HUES48 (cell line): ENCODE data around the gene NRG3.

Source experiments
- H3K27ac ChIP-seq: one replicate; pipeline ENCODE4 v1.7.0; 2013; ENCODE audit warnings: low read depth, low read length, inconsistent platforms
- H3K27me3 ChIP-seq: 2 replicates; pipeline ENCODE4 v1.6.1; 2013; ENCODE audit warnings: mild to moderate bottlenecking, low read length; ENCODE audit not compliant: control insufficient read depth, insufficient read depth
- H3K36me3 ChIP-seq: 2 replicates; pipeline ENCODE4 v1.6.1; 2013; ENCODE audit warnings: low read length; ENCODE audit not compliant: control insufficient read depth, insufficient read depth
- H3K4me1 ChIP-seq: 2 replicates; pipeline ENCODE4 v1.6.1; 2013; ENCODE audit warnings: mild to moderate bottlenecking, low read length; ENCODE audit not compliant: control insufficient read depth, insufficient read depth
- H3K4me3 ChIP-seq: 2 replicates; pipeline ENCODE4 v1.5.1; 2013; ENCODE audit warnings: mild to moderate bottlenecking, low read depth, low read length
- H3K9ac ChIP-seq: 2 replicates; pipeline ENCODE4 v1.6.1; 2013; ENCODE audit warnings: mild to moderate bottlenecking, low read depth, low read length, moderate library complexity
- H3K9me3 ChIP-seq: 2 replicates; pipeline ENCODE4 v1.6.1; 2013; ENCODE audit warnings: low read length; ENCODE audit not compliant: control insufficient read depth, insufficient read depth

Gene NRG3

DNA sequence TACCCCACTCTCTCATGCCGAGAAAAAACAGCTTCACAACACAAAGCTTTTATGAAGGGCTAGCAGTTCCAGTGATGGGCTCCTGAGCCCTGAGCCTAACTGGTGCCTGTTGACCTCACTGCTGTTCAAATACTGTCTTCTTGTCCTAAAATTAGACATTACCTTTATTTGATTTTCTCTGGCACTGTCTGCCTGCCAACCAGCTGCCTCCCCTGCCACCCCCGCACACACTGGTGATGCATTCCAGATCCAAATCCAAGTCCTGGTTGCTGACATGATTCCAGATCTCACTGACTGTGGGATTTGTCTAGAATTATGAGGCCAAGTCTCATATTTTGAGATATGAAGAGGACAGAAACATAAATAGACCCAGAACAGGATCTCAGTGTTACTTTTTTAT is 816.2 kb downstream of the NRG3 start:
- no peak overlapping the region for H3K9ac ChIP-seq
- no peaks in the 10 kb centered on the region for H3K36me3 ChIP-seq
- peaks cover 24% of the 10 kb centered on the region for H3K9me3 ChIP-seq
- no peaks in the 10 kb centered on the region for H3K27me3 ChIP-seq
- H3K27ac ChIP-seq: no peak overlapping the region
- no peak overlapping the region for H3K4me3 ChIP-seq
- no peaks in the 10 kb centered on the region for H3K4me1 ChIP-seq

DNA sequence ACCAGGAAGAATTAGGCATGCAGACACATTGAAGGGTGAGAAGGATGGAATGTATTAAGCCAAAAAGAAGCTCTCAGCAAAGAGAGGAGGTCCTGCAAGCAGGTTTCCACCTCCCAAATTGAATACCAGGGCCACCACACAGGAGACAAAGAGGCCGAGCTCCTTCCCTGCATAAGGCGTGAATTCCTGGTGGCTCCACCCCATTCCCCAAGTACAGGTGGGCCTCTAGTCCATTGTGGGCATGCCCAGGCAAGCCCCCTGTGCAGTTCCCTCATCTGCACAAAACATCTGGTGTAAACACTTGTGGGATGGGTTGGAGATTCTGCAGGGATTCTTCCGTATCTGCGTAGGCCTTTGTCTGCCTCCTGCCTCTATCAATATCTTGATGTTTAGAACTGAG is 817.5 kb downstream of the NRG3 start:
- Histone ChIP-seq H3K27me3 (no peaks in the 10 kb centered on the region), H3K9ac (no peak overlapping the region), H3K36me3 (no peaks in the 10 kb centered on the region), H3K4me3 (no peak overlapping the region), H3K9me3 (peaks cover 24% of the 10 kb centered on the region), H3K27ac (no peak overlapping the region), H3K4me1 (no peaks in the 10 kb centered on the region)

GRCh38 chr10:82721831-82722230 is 846.8 kb downstream of the NRG3 start:
- Histone ChIP-seq H3K27ac (no peak overlapping the region), H3K9me3 (no peaks in the 10 kb centered on the region), H3K4me3 (no peak overlapping the region), H3K4me1 (no peaks in the 10 kb centered on the region), H3K27me3 (no peaks in the 10 kb centered on the region), H3K36me3 (no peaks in the 10 kb centered on the region), H3K9ac (no peak overlapping the region)

- H3K4me1 ChIP-seq: no peaks in the 10 kb centered on the region
- peaks cover 1% of the 10 kb centered on the region; the same call in 1 of the 2 replicates for H3K9me3 ChIP-seq
- no peak overlapping the region for H3K9ac ChIP-seq
- no peak overlapping the region for H3K27ac ChIP-seq
- no peak overlapping the region for H3K4me3 ChIP-seq
- no peaks in the 10 kb centered on the region for H3K36me3 ChIP-seq
- no peaks in the 10 kb centered on the region for H3K27me3 ChIP-seq
Measured at GRCh38 chr10:82722273-82722672, 847.3 kb downstream of the NRG3 start.

- peaks cover 12% of the 10 kb centered on the region; the same call in 1 of the 2 replicates for H3K4me1 ChIP-seq
- H3K4me3 ChIP-seq: no peak overlapping the region
- no peak overlapping the region for H3K9ac ChIP-seq
Measured at GRCh38 chr10:82736305-82736704, 861.3 kb downstream of the NRG3 start.

DNA sequence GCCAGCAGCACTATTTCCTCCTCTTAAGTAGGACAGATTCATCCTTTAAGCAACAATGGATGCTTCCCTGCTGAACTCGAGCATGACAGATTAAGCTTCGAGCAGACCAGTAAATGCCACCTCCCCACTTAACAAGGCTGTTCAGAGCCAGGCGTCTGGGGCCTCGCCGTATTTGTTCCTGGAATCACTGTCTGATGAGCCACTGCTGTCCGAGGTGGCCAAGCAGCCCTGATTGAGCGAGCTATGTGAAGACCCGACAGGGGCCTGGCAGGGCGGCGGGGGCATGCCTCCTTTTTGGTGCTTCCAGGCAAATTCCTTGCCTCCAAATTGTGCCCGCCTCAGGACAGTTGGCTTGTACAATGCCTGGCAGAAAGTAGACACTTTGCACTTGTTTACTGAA is 862.6 kb downstream of the NRG3 start:
- H3K9me3 ChIP-seq: no peaks in the 10 kb centered on the region
- H3K4me3 ChIP-seq: no peak overlapping the region
- no peak overlapping the region for H3K9ac ChIP-seq
- no peak overlapping the region for H3K27ac ChIP-seq
- no peaks in the 10 kb centered on the region for H3K27me3 ChIP-seq
- H3K4me1 ChIP-seq: peaks cover 13% of the 10 kb centered on the region
- no peaks in the 10 kb centered on the region for H3K36me3 ChIP-seq

More at GRCh38 chr10:82736305-82736704, 861.3 kb downstream of the NRG3 start:
- H3K36me3 ChIP-seq: no peaks in the 10 kb centered on the region
- H3K9me3 ChIP-seq: no peaks in the 10 kb centered on the region
- no peaks in the 10 kb centered on the region for H3K27me3 ChIP-seq
- no peak overlapping the region for H3K27ac ChIP-seq

DNA sequence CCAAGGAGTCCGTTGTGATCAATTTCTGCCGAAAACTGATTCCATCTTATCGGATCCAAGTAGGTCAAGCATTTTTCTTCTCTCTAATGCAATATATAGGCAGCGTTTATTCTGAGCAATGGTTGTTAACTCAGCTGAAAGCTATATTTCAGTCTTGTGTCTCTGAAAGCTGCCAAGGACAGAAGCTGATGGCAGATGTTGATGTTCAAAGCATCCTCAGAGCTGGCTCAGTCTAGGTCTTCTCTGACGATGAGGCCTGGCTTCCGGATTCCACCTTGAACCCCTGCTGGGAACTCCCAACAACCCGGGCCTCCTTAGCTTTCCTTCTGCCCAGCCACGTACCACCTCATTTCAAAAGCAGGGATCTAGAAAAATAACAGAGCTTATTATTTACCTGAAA is 863.6 kb downstream of the NRG3 start:
- H3K9me3 ChIP-seq: no peaks in the 10 kb centered on the region
- H3K4me3 ChIP-seq: no peak overlapping the region
- no peak overlapping the region for H3K9ac ChIP-seq
- no peaks in the 10 kb centered on the region for H3K36me3 ChIP-seq
- no peaks in the 10 kb centered on the region for H3K27me3 ChIP-seq
- peaks cover 20% of the 10 kb centered on the region for H3K4me1 ChIP-seq
- H3K27ac ChIP-seq: no peak overlapping the region

DNA sequence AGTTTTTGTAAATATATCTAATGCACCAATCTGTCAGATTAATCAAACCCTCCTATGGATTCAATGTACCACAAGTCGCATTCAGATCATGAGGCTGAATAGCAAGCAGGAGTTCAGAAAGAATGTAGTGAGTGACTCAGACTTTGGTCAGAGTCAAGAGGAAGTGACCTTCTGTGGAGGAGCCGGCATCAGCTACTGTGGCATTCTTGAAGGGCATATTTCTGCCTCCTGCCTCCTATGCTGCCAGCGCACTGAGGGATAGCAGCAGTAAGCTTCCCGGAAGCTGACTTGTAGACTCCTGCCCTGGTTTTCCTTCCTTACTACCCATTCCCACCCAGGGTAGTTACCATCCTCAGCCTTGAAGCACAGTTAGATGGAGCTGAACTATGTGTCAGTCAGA is 867.5 kb downstream of the NRG3 start:
- no peak overlapping the region for H3K9ac ChIP-seq
- no peak overlapping the region for H3K27ac ChIP-seq
- H3K27me3 ChIP-seq: no peaks in the 10 kb centered on the region
- H3K4me1 ChIP-seq: peaks cover 10% of the 10 kb centered on the region
- no peak overlapping the region for H3K4me3 ChIP-seq
- H3K9me3 ChIP-seq: no peaks in the 10 kb centered on the region
- no peaks in the 10 kb centered on the region for H3K36me3 ChIP-seq

DNA sequence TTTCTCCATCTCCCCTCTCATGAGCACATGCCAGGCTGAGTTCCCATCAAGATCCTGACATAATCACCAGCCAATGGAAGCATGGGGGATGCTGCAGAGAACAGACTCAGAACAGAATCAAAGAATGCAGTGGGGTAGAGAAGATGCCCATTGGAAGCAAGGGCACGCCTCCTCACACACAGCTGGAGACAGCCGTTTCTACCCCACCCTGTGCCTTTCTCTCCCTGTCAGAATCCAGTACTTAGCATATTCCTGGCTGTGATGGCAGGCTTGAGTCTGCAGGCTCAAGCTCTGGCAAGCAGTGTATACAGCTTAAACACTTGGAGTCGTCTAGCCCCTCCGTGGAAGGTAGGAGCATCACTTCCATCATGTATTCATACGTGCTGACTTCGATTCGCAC is 867.9 kb downstream of the NRG3 start:
- Histone ChIP-seq H3K9ac (no peak overlapping the region), H3K4me3 (no peak overlapping the region), H3K4me1 (peaks cover 8% of the 10 kb centered on the region; the same call in 1 of the 2 replicates), H3K9me3 (no peaks in the 10 kb centered on the region), H3K27me3 (no peaks in the 10 kb centered on the region), H3K36me3 (no peaks in the 10 kb centered on the region), H3K27ac (no peak overlapping the region)

- Histone ChIP-seq H3K4me3 (no peak overlapping the region), H3K27me3 (no peaks in the 10 kb centered on the region), H3K4me1 (no peaks in the 10 kb centered on the region), H3K36me3 (no peaks in the 10 kb centered on the region), H3K27ac (no peak overlapping the region), H3K9ac (no peak overlapping the region), H3K9me3 (no peaks in the 10 kb centered on the region)
Measured at GRCh38 chr10:82750538-82750937, 875.5 kb downstream of the NRG3 start.

DNA sequence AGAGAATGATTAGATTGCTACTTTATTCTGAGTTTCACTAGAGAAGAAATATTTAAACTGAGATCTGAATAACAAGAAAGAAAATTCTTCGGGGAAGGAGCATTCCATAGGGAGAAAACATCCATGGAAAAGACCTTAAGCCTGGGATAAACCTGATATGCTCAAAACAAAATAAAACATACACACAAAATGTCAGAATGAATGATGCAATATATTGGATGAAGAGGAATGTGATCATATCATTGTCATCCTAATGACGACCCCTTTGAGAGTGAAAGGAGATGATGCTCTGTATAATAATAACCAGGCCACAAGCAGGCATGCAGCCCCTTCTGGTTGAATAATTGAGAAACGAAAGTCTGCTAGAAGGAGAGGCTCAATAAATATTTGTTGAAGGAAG is 882.4 kb downstream of the NRG3 start:
- Histone ChIP-seq H3K27me3 (no peaks in the 10 kb centered on the region), H3K9me3 (no peaks in the 10 kb centered on the region), H3K36me3 (no peaks in the 10 kb centered on the region), H3K9ac (no peak overlapping the region), H3K4me1 (peaks cover 37% of the 10 kb centered on the region), H3K27ac (peak overlapping the region; percentile 19), H3K4me3 (no peak overlapping the region)

DNA sequence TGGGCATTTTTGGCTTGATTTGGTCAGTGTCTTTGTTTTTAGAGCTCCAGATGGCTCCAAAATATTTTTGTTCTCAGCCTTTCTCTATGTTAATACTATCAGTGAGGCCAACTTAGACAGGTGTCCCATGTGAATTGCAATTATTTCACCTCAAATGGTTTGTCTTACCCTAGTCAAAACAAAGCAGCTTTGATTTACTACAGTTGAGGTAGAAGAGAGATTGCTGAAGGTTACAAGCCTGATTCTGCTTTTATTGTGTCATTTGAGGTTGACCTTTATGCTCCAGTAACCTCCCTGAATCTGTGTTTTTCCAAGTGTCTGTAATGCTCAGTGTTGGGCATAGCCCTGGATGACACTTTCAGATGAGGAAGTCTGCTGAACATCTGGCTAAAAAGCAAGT is 882.9 kb downstream of the NRG3 start:
- Histone ChIP-seq H3K4me1 (peaks cover 37% of the 10 kb centered on the region), H3K4me3 (no peak overlapping the region), H3K27me3 (no peaks in the 10 kb centered on the region), H3K36me3 (no peaks in the 10 kb centered on the region), H3K9me3 (no peaks in the 10 kb centered on the region), H3K27ac (no peak overlapping the region), H3K9ac (no peak overlapping the region)
